GM21390 (cell line): Measurements from ENCODE around the gene MYCL.

ENCODE experiments used
- ATAC-seq: cut with Tn5 transposase; IDR thresholded peaks from one replicate; pipeline ENCODE4 v1.9.1; 2021; ENCODE audit not compliant: unreplicated experiment

The MYCL gene, protein sequence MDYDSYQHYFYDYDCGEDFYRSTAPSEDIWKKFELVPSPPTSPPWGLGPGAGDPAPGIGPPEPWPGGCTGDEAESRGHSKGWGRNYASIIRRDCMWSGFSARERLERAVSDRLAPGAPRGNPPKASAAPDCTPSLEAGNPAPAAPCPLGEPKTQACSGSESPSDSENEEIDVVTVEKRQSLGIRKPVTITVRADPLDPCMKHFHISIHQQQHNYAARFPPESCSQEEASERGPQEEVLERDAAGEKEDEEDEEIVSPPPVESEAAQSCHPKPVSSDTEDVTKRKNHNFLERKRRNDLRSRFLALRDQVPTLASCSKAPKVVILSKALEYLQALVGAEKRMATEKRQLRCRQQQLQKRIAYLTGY

DNA sequence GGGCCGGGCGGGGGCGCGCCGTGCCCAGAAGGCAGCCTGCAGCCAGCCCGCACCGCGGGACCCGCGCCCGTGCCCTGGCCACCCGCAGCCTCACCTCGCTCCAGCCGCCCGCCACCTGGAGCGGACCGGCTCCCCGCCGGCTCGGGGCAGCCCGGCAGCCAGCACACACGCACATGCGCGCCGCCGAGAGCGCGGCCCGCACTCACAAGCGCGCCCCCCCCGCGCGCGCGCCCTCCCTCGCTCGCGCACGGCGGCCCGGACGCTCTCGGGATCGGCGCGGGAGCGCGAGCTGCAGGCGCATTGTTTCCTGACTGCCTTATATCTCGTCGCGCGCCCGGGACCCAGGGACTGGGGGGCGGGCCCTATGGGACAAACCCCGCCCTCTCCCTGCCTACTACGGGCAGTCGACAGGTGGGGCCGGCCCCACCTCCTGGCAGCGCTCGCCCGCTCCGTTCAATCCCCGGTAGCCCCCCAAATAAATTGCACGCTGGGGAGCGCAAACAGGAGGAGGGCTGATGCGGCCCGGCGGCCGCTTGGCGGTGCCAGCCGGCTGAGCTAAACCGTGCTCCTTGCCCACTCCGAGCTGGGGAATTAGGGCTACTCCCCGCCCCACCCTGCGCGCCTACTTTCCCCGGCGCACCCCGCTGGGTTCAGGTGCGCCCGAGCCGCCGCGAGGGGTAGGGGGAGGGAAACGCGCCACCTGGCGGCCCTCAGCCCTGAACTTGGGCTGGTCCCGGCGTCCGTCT is at the start of gene MYCL:
MYCL (minus strand) TSS at position 204 of the 746 bp plus-strand sequence. CDS start 483 bp downstream, outside the sequence.
- ATAC-seq, result peak; percentile 69

DNA sequence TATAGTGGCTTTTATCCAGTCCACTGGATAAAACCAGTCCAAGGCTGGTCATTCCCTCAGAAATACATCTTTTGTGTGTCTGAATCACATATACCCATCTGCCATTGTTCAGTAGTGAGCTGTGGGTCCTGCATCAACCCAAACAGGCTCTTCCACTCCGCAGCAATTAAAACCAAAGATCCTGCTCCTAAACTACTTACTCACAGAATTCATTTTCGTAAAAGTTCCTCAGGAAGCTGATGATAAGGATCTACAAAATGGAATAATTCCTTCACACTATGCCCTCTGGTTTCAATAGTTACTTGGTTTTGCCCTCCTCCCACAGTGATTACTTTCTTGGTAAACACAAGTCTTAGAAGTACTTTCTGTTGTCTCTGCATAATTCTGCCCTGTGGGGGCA is 48.2 kb upstream of the MYCL start:
- no peak for ATAC-seq

DNA sequence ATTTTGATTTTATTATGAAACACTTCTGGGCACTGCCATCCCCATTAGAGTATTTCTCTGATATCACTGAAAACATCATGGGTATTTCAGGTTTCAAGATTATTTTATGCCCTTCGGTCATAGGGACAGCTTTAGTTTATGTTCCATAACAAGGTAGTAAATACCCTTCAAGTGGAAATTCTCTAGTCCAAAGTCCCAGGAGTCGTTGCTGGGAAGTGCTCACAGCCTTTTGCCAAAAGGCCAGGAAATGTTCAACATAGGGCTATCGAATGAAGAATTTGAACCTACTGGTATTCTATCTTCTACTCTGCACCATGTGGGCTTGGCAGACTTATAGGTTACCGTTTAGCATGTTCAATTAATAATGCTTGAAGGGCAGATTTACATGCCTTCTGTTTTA is 45.5 kb upstream of the MYCL start:
- ATAC-seq, result no peak

DNA sequence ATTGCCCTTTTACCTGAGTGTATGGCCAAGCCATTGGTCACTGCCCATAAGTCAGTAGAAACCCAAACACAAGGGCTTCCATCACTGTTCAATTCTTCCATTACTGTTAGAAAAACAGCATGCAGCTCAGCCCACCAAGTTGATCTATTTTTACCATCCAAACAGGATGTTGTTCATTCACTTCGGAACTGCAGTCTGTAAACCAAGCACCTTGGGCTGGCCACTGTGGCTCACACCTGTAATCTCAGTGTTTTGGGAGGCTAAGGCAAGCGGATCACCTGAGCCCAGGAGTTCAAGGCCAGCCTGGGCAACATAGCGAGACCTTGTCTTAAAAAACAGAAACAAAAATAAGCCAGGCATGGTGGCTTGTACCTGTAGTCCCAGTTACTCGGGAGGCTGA is 44.5 kb upstream of the MYCL start:
- no peak for ATAC-seq

DNA sequence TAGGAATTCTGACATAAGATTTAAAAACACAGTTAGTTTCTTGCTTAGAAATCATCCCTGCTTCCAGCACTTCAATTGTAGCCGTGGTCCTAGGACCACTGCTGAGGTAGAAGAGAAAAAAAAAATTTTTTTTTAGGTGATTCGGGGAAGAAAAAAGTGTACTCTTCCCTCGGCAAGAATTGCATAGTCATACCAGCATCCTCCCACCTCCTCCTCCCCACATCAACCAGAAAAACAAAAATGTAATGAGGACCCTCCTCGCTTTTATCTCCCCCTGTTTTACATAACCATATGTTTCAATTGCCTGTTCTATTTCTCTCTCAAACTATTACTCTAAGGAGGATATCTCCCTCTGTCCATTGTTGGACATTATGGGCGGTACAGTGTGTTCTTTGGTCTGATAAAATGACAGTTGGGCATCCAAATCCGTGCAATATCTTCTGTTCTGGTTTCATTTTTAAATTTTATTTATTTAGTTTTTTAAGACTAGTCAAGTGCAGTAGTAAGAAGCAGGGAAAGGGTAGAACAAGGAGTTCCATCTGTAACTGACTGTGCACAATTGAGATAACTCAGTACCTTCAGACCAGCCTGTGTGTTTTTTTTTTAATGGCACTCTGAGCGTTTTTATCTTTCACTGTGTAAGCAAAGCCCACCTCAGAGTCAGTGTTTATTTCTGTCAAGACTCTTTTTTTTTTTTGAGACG is 42.8 kb upstream of the MYCL start:
- ATAC-seq, result no peak

DNA sequence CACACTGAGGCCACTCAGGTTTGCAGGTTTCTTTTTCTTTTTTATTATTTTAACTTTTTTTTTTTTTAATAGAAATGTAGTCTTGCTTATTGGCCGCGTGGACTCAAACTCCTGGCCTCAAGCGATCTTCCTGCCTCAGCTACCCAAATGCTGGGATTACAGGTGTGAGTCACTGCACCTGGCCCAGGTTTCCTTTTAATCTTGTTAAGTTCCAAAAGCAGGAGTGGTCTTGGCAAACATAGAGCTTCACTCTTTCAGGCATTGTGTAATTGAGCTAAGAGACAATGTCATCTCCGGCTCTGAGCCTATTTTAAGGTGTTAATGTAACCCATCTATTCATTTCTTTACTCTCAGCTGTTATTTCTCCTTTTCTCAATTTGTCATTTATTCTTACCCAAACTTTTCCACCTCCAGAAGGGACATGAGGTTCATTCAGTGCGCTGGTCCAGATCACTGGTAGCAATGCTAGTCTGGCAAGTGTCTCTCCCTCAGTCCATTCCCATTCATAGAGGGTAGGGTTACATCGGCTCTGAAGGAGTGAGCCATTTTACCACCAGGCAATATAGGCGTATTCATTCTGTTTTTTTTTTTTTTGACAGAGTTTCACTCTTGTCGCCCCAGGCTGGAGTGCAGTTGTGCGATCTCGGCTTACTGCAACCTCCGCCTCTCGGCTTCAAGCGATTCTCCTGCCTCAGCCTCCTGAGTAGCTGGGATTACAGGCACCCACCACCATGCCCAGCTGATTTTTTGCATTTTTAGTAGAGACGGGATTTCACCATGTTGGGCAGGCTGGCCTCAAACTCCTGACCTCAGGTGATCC is 42.0 kb upstream of the MYCL start:
- no peak for ATAC-seq

DNA sequence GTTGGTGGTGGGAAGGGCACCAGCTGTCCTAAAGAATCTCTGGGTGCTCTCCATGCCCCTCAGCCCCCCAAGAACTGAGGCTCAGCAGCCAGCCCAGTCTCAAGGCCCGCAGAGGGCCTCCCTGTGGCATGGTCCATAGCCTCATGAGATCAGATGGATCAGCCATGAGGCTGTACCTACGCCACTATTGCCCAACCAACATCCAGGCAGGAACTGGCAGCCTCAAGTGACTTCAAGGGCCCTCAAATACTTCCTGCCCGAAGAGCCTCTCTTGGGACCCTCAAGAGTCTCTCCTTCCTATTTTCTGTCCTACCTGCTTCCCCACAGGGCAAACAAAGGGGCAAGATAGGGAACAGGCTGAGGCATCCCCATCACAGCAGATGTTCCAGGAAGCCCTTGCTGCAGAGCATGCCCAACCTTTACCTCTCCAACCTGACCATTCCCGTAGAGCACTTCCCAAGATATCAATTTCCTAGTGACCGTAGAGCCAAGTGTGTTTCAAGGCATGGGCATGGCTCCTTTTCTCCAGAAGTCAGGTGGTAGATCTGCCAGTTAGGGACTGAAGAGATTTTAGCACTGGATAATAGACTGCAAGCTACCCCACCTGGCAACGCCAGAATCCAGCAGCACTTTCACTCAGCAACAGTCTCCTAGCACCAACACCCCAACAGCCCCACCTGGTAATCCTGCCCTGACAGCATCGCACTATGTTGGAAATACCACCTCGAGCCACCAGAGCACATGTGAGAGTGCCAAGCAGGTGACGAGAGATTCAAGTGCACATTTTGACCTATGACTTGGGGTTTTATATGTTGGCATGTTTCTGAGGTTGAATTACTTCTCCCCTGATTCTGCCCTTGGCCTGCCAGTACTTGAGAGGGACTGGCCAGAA is 39.5 kb upstream of the MYCL start:
- ATAC-seq, result no peak

DNA sequence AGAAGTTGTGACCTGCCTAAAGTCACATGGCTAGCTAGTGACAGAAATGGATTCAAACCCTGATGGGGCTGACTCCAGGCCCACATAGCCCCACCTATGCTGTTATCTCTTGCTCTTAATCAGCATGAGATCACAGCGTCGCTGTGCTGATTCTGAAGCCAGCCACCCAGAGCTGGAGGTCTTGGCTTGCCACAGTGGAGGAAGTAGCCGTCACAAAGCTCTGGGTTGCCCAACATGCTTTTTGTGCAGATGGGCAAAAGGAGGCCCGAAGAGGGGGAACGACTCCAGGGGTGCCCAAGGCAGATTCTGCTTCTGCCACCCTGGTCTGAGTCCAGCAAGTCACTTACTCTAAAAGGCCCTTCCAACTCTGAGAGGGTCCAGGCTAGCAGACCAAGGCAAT is 38.5 kb upstream of the MYCL start:
- no peak for ATAC-seq

DNA sequence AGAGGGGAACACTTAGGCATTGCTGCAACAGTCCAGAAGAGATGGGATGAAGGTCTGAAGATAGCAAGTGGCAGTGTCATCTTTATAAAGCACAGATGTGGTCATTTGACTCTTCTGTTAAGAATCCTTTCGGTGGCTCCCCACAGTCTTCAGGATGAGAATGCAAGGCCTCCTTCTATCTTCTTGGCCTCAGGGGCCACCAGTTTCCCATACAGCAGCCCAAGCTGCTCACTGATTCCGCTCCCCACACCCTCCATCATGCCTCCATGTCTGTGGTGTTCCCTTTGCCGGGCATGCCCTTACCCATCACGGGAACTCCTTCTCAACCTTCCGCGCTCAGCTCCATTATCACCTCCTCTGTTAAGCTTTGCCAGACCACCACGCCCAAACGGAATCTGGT is 37.1 kb upstream of the MYCL start:
- ATAC-seq, result no peak

DNA sequence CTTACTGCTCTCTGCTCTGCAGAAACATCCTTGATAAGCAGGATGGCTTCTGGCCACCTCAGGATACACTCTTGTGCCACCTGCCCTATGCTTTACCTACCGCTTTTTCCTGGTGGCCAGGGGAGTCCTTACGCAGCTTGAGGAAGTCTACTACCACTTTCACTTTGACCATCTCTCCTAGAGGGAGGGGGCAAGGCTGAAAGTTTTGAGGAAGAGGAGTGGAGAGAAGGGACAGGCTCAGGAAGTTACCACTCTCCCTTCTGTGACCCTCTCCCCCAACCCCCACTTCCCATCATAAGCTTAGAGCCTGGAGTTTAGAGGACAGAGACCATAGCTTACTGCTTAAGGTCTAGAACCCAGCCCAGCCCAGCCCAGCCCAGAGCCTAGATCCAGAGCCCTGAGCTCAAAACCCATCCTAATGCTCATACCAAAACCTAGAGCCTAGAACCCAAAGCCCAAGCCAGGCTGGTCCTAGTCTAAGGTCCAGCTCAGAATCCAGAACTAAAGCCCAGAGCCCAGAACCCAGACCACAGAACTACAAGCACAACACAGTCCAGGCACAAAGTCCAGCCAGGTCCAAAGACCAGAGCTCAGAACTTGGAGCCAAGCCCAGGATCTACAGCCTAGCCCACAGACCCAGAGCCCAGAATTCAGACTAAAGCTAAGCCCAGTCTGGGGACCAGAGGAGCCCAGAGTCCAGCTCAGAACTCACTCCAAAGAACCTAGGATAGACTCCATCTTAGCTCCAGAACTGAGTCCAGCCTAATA is 35.2 kb upstream of the MYCL start:
- ATAC-seq, result no peak

DNA sequence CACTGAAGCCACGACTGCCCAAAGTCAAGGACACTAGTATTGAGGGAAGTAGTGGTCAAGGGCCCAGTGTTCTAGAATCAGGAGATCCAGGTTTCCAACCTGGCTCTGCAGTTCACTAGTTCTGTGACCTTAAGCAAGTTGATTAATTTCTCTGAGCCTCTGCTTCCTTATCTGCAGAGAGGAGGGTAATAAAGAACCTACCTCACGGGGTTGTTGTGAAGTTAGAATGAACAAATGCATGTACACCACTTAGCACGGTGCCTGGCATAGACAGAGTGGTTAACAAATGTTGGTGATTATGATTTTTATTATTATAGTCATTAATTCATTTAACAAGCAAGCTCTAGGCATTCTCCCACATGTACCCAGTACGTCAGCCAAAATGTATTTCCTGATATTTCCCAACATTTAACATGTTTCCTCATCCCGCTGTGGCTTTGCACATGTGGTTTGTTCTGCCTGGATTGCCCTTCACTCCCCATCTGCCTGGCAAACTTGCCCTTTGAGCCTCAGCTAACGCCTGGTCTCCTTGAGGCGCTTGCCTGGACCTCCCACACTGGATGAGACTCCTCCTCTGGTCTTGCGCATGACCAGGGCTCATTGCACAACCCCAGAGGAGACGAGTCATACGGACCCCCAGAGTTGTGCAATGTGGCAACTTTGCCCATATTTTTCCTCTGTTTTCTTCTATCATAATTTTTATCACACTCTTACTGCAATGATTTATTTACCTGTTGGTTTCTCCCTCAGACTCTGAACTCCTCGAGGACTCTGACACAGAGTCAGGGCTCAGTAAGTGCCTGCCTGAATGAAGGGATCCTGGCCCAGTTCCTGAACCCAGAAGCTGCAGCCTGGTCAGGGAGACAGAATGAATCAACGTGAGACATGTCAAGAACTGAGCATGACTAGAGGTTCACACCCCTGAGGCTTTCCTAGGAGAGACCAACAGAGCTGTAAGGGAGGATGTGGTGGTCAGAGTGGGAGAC is 32.5 kb upstream of the MYCL start:
- no peak for ATAC-seq

DNA sequence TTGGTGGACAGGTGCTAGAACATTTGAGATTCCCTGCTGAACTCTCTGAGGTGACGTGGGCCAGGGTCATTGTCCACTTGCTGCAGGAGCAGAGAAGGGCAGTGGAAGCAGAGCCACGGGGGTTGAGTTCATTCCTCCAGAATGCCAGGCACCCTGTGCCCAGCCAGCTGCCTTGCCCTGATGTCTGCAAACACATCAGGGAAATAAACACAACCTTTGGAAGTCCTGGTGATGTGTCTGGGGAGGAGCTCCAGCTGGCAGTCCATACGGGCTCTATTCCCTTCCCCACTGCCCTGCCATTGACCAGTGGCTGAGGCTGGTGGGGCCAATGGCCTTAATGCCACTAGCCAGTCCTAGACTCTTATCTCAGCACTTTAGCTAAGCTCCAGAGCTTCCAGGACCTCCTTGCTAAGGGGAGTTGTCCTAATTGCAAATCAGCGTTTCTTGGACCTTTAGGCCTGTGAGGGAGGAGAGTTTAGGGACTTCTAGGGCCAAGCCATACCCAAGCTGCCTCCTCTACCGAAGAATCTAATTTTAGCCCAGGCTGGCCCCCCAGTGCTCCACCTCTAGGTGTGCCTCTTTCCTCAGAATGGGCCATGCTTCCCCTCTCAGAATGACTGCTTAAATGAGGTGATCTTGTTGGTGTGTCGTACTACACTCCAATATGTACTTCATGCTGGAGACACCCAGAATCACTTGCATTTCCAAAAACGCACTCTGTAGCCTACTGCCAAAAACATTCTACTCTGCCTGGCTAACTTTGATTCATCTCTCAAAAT is 27.3 kb upstream of the MYCL start:
- ATAC-seq, result no peak

DNA sequence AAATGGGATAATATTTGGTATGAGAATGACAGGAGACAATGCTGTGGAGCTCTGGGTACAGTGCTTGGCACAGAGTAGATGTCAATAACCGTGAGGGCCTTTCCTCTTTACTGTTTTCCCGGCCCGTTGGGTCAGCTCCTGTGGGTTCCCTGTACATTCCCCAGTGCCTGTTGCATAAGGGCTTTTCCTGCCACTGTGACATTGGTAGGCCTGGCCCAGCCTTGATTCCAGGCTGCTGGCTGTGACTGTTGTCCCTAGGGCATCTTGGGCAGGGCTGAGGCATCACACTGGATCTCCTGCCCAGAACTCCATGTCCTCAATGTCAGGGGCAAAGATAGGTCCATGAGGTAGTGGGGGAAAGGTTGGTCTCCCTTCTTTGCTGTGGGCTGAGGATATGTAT is 25.8 kb upstream of the MYCL start:
- no peak for ATAC-seq

DNA sequence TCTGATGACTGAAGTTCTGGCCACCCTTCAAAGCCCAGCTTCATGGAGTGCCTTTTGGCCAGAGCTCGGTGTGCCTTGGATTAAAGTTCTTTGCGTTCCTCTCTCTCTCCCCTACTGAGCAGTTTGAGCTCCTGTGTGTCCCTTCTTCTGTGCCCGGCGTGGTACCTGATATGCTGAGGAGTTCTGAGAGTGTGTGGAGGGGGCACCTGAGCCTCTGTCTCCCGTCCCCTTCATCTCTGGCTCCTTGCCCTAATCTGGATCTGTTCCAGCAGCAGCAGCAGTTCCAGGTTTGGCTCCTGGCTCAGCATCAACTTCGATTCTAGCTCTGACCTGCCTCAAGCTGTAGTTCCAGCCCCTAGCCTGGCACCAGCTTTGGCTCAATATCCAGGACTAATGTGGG is 25.1 kb upstream of the MYCL start:
- no peak for ATAC-seq

DNA sequence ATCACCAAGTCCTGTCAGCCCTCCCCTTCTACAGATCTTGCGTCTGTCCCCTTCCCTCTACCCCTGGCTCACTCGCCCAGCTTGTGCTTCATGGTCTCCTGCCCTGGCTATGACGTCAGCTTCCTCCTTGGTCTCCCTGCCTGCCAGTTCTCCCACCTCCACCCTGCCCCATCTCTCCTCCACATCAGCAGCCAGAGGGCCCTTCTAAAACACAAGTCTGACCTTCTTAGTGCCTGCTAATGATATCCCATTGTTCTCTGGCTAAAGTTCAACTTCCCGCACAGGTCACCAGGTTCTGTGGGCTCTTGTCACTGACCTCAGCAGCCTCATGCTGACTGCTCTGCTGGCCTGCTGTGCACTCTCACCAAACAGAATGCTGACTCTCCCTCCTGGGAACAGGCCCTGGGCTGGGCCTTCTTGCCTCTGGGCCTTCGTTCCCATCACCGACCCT is 24.7 kb upstream of the MYCL start:
- no peak for ATAC-seq

DNA sequence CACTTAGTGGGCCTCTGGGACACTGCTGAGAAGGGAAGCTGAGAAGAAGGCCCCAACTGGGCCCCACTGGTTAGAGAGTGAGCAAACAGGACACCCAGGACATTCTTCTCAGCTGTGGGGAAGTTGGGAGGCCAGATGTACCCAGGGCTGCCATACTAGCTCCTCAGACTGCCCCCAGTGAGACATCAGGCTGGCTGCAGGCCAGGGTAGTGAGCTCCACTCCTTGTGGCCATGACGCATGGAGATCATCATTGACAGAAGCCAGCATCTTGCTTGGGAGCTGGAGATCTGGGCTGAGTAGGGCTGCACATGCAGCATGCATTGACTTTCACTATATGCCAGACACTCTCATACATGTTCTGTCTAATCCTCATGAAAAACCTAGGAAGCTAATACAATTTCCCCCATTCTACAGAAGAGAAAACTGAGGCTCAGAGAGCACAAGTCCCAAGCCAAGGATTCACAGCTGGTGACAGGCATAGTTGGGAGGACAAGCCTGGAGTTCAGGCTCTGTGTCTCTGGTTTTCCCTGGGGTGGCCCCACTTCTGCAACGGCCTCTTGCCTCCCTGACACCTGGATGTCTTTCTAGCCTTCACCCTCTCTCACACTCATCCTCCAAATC is 24.1 kb upstream of the MYCL start:
- no peak for ATAC-seq

DNA sequence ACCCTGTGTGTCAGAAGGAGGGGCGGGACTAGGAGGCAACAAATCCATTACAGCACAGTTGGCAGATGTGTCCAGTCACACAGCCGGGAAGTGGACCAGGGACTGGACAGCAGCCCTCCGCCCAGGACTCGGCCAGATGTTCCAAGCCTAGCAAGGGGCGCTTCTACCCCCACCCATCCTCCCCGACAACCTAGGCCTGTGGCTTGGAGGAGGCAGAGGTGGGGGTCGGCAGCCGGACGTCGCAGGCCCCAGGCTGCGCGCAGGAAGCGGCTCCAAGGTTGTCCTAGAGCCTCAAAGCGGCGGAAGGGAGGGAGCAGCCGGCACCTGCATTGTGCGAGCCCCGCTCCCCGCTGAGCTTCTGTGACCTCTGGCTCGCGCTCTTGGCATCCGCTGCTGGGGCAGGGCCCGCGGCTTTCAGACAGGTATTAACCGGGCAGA is 20.6 kb upstream of the MYCL start:
- no peak for ATAC-seq
